Measurements from ENCODE around the gene USF1.
A peak's percentile ranks its signal among the peaks of the same experiment; 100 is the strongest.

The USF1 gene

GRCh38 chr1:161045736-161046604, at the start of gene USF1:
Gene USF1, minus strand, starts transcription at chr1:161045977. Its CDS starts 2,702 bp downstream, at chr1:161043275.
- peak; percentile 87 for DNase-seq (ENCODE audit: low read depth, low spot score)

GRCh38 chr1:161095230-161095629, 49.5 kb upstream of the USF1 start:
- no peak for DNase-seq (ENCODE audit: low read depth, low spot score)

GRCh38 chr1:161094481-161094880, 48.7 kb upstream of the USF1 start:
- DNase-seq (ENCODE audit: low read depth, low spot score) = no peak

- no peak for DNase-seq (ENCODE audit: low read depth, low spot score)
Observed at GRCh38 chr1:161092621-161093028, 46.8 kb upstream of the USF1 start.

- DNase-seq (ENCODE audit: low read depth, low spot score) = no peak
Observed at GRCh38 chr1:161091796-161092507, 46.2 kb upstream of the USF1 start.

- DNase-seq (ENCODE audit: low read depth, low spot score) = no peak
Observed at GRCh38 chr1:161091093-161091492, 45.3 kb upstream of the USF1 start.

- DNase-seq (ENCODE audit: low read depth, low spot score) = no peak
Observed at GRCh38 chr1:161090617-161091016, 44.8 kb upstream of the USF1 start.

- DNase-seq (ENCODE audit: low read depth, low spot score) = no peak
Observed at GRCh38 chr1:161089938-161090337, 44.2 kb upstream of the USF1 start.

GRCh38 chr1:161089251-161089924, 43.6 kb upstream of the USF1 start, which contains the start of gene NECTIN4:
Gene NECTIN4, minus strand, starts transcription at chr1:161089558. Its CDS starts 262 bp downstream, at chr1:161089296.
- DNase-seq (ENCODE audit: low read depth, low spot score) = no peak

- DNase-seq (ENCODE audit: low read depth, low spot score) = no peak
Observed at GRCh38 chr1:161088587-161089110, 42.9 kb upstream of the USF1 start.

GRCh38 chr1:161086457-161086856, 40.7 kb upstream of the USF1 start:
- no peak for DNase-seq (ENCODE audit: low read depth, low spot score)

- no peak for DNase-seq (ENCODE audit: low read depth, low spot score)
Observed at GRCh38 chr1:161085165-161085564, 39.4 kb upstream of the USF1 start.

GRCh38 chr1:161084597-161084988, 38.8 kb upstream of the USF1 start:
- no peak for DNase-seq (ENCODE audit: low read depth, low spot score)

GRCh38 chr1:161083748-161084596, 38.2 kb upstream of the USF1 start:
- DNase-seq (ENCODE audit: low read depth, low spot score) = no peak

GRCh38 chr1:161082996-161083747, 37.4 kb upstream of the USF1 start:
- DNase-seq (ENCODE audit: low read depth, low spot score) = no peak

- DNase-seq (ENCODE audit: low read depth, low spot score) = no peak
Observed at GRCh38 chr1:161082483-161082882, 36.7 kb upstream of the USF1 start.

GRCh38 chr1:161081519-161081918, 35.7 kb upstream of the USF1 start:
- DNase-seq (ENCODE audit: low read depth, low spot score) = no peak

- DNase-seq (ENCODE audit: low read depth, low spot score) = no peak
Observed at GRCh38 chr1:161080441-161081405, 34.9 kb upstream of the USF1 start.

Measured in iPS DF 19.7 (cell line).